GM18867 (cell line): ENCODE data around the gene QSOX2.

Source experiments
- ATAC-seq: cut with Tn5 transposase; IDR thresholded peaks from one replicate; pipeline ENCODE4 v1.9.1; 2021; ENCODE audit warnings: mild to moderate bottlenecking, moderate library complexity; ENCODE audit not compliant: unreplicated experiment

The QSOX2 gene

DNA sequence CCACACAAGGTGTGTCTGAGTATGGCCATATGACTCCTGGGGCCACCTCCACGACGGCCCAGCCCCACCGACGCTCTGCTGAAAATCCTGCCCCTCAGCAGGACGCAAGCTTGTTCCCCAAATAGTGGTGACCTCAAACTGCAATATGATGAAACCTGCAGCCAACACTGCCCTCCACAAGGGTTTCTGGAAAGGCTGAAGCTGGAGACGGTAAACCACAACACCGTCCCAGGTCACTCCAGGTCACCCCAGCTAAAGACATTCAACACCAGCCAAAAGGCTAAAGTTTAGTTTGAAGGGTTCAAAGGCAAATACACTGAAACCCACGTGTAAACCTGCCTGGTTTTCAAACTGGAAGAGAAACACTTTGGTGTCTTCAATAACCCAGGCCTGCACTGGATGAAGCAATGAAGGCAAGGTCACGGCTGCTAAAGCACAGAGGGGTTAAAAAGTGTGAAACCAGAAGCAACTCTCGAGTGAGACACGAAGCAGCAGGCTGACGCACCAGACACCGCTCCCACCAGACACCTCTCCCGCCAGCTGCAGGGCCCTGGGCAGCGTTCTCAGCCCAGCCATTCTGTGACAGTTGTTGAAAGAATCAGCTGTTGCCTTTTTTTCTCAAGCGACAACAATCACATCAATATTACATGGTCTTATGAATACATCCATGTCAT is 38.9 kb downstream of the QSOX2 start:
- no peak for ATAC-seq

DNA sequence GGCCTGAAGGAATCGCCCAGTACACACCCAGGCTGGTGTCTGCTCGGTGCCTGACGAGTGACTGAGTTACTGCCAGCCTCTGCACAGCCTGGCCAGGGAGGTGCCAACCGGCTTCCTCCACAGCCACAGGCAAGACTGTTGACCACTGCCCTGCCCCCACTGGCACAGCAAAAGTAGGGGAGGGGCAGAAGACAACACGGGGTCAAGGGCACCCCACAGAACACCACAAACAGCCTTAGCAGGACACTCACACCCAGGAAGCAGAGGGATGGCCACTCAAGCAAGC is 40.0 kb downstream of the QSOX2 start:
- no peak for ATAC-seq

DNA sequence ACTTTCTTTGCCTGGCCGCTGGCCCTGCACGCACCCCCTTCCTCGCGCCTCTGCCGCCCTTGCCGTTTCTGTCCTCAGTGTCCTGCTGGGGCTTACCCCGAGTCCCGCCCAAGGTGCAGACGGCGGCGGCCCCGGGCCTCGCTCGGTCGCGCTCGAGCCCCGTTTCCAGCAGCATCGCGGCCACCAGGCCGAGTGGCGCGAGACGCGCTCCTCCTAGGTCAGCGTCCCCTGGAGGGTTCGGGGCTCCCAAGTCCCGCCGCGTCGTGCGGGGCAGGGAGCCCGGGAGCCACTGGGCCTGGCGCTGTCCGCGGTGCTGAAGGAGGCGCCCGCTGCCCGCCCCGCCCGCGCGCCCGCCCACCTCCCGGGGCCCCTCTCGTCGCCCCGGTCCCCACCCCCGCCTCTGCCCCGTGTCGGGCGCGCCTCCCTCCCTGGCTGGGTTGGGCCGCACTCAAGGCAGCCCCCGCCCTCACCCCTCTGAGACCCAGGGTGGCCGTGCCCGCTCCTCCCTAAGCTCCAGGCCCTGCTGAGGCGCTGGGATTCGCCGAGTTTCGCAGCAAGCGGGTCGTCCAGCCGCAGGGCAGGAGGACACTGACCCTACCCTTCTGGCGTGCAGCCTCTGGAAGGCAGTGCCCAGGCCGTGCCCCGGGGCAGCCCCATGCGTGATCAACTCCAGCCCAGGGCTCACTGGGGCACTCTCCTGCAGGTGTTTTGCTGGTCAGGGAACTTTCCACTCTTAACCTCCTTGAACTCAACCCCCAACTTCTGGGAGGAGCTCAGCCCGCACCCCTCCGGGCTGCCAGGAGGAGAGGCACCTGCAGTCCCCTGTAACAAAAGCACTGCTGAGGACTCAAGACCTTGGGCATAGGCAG is 40.5 kb downstream of the QSOX2 start, which contains the start of gene LHX3:
Gene LHX3, minus strand, starts transcription at position 291 of the 869 bp plus-strand sequence. Its CDS starts 116 bp downstream, at position 175.
- no peak for ATAC-seq

DNA sequence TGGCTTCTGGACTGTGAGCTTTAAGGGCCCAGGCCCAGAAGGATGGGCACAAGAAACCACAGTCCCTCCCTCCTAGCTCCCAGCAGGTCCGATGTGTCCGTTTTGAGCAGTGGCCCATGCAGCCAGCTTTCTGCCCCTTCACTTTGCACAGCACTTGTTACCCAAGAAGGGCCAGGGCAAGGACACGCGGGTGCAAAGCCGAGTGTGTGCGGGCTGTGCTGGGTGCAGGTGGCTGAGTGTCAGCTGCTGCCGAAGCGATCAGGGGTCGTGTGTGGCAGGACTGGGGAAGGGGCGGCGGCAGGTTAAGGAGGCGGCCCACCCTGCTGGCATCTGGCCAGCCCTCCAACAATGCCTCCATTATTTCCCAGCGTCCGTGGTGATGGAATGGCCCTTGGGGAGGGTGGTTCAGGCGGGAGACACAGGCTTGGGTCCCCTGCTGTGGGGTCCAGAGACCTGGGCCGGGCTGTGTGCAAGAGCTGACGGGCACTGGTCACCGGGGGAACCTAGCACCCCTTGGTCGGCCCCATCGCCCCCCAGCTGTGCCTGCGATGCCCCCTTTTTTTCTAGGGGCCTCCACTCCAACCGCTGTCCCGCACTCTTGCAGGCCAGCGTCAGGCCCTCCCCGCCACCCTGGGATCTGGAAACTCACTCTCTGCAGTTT is 41.3 kb downstream of the QSOX2 start:
- ATAC-seq, result no peak

DNA sequence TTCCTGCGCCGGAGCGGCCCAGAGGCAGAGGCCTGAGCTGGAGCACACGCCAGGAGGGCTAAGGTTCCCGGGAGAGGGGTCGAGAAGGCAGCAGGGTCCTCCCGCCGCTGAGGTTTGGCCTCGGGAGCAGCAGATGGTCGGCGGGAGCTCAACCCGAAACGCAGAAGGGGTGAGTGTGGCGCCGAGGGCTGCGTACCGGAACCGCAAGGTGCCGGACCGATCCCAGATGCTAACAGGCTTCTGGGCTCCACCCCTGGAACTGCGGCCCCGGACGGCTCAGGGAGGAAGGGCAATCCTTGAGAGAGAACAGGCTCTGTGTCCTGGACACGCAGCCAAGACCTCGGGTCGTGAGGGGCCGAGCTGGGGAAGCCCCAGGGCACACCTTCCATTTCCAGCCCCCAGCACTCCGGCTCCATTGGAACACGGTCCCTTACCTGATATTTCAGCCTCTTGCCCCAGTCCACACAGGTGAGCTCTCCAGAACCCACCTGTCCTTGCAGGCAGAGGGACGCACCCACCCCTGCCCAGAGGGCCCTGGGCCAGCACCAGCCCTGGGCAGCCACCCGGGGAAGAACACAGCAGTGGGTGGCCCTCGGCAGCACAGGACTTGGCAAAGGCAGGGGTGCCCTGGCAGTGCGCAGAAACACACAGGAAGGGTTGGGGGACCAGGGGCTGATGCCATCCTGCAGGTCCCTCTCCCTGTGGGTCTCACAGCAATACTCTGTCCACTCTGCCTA is 42.0 kb downstream of the QSOX2 start:
- no peak for ATAC-seq

DNA sequence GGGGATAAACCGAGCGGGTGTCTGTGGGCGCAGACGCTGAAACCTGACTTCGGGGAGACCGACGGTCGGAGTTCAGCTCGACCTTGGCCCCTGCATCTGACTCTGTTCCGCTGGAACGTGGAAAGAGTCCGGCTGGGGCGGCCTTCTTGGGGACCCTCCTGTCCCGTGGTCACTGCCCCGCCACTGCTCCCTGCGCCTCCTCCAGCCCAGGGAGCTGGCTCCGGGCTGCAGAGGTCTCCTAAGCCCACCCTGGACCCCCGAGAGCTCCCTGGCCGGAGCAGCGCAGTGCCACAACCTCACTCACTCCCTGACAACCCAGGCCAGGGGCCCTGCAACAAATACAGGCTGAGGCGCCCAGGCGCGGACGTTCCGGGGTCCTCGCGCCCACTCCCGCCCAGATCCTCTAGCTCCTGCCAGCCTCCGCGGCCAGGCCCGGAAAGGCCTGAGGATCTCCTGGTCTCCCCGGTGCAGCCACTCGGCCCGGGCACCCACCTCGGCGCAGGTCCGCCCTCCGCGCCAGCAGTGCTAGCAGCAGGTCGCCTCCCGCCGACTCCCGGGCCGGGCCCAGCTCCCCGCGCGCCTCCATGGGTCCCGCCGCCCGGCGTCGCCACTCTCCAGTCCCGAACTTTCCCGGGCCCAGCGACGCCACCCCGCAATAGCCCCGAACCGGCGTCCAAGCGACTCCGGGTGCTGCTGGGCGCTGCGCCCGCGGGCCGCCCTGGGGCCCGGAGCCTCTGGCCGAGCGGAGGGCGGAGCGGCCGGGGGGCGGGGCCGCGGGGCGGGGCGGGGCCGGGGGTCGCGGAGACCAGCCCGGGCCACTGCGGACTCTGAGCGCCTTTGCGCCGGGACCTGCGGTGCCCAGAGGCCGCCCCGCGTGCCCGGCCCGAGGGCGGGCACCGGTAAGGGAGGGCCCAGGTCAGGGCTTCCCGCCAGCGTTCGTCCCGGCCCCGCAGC is 42.9 kb downstream of the QSOX2 start:
- no peak for ATAC-seq

DNA sequence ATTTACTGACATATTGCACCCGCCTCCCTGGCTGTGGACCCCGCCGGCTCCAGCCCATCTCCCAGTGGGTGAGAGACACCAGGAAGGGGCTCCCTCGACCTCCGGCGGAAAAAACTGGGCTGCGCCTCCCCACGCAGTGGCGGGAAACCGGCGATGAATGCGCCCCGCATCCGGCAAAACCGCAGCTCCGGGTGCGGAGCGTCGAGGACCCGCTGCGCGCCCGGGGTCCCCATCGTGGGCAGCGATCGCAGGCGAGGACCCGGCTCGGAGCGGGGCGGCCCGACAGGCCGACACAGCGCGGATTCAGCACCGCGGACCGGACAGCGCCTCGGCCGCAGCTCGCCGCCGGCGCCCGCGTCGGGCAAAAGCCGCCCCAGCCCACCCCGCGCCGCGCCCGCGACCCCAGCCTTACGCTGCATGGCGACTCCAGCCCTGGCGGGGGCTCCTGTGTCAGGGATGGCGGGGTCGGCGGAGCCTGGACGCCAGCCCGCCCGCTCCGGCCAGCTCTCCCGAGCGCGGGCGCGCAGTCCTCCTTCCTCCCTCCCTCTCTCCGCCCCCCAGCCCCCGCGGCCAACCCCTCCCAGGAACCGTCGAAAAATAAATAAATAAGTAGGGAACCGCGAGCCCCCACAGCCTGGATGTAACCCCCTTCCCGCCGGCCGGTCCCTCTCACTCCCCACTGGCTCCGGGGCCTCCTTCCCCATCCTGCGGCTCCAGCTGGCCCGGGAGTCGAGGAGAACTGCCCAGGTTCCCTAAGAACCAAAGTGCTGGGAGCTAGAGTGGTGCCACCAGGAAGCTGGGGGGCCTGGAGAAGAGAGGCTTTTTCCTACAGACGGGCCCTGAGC is 43.8 kb downstream of the QSOX2 start:
- ATAC-seq, result no peak

DNA sequence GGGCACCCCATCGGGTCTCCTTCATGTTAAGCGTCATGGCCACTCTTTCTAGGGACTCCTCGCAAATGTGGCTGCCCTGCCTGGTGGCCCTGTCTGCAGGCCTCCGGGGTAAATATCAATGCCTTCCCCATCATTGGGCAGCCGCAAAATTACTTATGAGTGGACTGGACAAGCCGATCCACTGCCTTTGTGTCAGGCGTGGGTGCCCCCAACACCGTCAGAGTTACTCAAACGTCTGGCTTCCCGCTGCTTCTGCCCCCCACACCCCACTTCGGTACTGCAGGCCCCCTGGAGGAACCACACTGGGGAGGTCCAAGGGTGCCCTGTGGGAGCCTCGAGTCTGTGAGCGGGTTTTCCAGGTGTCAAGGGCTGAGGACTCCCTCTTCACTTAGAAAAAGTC is 44.4 kb downstream of the QSOX2 start:
- no peak for ATAC-seq

DNA sequence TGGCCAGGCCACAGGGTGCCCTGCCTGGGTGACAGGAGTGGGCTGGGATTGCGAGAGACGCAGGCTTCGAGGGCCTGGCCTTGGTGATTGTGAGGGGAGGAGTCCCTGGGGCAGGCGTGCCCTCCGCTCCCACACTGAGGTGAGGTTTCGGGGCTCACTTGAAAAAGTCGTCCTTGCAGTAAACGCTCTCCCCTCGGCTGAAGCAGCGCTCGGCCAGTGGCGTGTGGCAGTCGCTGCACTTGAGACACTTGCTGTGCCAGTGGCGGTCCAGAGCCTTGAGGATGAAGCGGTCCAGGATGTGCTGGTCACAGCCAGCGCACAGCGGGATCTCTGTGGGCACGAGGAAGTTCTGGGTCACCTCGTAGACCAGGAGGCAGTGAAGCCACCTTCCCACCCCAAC is 45.2 kb downstream of the QSOX2 start:
- no peak for ATAC-seq

DNA sequence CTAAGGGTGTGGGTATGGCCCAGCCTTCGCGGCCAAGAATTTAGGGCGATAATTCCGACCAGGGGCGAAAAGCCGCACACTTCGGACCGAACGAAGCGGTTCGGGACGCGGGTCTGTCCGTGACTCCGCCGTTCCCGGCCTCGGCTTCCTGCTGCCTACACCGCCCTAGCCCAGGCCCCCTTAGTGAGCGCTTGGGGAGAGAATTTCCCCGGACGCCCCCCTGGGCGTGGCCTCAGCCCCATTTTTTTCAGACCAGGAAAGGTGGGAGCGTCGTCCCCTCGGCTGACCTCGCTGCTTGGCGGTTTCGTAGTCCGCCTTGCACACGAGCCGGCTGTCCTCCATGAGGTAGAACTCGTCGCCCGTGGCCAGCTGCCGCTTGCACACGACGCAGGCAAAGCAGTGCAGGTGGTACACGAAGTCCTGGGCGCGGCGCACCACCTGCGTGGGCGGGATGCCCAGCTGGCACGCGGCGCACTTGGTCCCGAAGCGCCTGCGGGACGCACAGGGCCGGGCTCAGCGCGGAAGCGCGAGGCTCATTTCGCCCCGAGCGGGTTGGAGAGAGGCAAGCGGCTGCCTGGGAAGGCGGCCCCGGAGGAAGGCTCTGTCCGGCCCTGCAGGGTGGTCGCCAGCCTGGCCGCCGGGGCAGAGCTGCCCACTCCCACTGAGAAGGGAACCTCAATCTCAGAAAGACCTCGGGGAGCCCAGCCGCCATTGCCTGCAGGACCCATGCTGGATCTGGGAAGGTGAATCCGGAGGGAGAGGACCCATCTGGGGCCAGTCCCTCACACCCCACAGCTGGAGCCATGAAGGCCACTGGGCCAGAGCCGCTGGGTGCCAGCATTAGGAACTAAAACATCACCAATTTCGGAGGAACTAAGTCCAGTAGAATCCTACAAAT is 46.0 kb downstream of the QSOX2 start:
- no peak for ATAC-seq

DNA sequence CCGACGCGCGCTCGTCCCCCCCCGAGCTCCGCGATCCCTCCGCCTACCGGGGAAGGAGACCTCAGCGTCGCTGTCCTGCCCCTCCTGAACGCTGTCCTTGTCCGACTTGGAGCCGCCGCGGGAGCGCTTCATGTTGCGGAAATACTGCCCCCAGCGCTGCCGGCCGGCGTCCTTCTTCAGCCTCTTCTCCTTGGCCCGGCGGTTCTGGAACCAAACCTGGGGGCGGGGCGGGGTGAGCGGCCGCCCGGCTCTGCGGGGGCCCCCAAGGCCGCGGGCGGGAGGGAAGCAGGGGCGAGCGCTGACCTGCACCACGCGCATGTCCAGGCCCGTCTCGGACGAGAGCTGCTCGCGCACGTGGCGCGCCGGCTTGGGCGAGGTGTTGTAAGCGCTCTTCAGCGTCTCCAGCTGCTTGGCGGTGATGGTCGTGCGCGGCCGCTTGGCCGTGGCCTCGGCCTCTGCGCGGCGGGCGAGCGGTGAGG is 47.0 kb downstream of the QSOX2 start:
- ATAC-seq, result no peak

DNA sequence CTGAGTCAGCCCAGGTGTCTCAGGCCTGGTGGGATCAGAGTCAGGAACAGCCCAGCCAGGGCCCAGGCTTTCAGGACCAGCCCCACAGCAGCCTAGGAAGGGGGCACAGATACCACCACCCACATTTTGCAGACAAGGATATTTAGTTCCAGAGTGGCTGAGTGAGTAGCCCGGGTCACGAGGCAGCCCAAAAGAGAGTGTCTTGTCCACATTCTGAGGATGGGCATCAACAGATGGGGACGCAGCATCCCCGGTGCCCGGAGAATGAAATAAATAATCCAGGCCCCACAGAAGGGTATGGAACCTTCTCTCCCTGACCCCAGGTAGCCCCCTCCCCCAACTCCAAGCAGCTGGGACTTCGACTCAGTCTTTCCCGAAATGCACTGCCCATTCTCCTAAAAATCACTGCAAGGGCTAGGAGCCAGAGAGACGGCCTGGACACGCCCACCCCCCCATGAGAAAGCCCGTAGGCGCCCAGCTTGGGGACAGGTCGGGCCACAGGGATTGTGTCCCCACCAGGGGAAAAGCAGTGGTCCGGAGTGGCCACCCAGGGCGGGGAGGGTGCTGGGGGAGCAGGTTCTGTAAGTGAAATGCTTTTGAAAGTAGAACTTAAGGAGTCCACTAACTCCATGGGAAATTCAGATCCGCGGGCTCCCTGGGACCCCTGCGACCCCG is 47.5 kb downstream of the QSOX2 start:
- ATAC-seq, result no peak

DNA sequence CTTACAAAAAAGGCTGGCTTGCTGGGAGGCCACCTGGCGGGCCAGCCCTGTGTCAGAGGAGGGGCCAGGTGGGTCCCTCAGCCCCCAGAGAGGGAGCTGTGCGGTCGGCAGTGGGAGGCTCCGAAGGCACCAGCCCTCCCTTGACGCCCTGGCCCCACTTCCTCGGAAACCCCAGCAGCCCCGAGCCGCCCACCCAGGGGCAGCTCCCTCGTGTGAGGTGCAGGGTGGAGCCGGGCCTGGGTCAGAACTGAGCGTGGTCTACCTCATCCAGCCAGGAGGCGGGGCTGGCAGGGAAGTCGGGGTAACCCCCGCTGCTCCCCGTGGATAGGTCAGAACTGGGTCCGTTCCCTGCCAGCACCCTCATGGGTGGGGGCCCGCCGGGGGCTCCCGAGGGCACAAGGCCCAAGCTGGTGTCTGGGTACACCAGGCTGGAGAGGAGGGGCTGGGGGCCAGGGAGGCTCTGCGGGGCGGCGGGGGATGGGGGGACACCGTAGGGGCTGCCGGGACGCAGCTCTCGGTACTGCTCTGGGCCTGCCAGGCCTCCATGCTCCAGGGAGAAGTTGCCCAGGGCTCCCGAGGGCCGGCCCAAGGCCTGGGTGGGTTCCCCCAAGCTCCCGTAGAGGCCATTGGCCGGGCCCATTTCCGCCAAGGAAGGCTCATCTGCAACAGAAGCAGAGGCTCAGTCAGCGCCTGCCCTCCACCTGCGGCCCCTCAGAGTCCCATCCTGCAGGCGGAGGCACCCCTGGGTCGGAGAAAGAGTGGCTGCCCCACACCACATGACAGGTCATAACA is 48.3 kb downstream of the QSOX2 start:
- ATAC-seq, result no peak

DNA sequence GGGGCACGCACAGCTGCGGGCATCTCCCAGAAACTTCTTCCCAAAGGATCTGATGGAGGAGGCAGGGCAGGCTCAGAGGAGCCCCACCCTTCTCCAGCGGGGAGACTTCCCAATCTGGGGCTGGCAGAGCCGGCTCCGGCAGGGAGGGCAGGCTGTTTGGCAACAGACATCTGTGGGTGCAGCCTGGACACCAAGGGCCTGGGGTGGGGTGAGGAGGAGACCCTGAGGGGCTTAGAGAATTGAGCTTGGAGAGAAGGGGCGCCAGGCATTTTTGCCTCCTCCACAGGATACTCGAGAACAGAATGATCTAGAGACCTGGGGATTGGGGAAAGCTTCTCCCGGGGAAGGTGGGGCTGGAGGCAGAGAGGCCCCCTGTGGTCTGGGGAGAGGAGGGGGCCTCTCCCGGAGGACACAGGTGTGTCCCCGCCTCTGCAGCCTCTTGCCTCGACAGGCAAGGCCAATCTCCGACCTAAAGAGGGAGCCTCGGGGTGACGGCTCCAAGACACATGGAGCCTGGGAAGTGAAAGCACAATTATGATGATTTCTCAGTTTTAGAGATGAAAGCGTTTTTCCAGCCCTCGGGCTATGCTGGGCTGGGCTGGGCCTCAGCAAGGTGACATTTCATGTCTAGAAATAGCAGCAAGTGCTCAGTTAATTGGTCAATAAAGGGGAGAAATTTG is 49.1 kb downstream of the QSOX2 start:
- no peak for ATAC-seq

DNA sequence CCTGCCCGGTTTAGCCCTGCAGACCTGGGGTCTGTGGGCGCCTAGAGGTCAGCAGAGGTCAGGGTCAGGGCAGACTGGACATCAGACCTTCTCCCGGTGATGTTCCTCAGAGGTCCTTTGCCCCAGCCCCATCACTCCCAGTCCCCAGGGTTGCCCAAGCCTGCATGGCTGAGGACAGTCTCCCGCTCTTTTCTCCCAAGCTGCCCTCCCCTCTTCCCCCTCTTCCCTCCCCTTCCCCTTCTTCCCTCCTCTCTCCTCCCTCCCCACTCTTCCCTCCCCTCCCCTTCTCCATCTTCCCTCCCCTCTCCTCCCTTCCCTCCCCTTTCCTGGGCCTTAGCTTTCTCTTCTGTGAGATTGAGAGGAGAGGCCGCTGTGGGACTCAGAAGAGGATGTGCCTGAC is 51.1 kb downstream of the QSOX2 start:
- ATAC-seq, result no peak

DNA sequence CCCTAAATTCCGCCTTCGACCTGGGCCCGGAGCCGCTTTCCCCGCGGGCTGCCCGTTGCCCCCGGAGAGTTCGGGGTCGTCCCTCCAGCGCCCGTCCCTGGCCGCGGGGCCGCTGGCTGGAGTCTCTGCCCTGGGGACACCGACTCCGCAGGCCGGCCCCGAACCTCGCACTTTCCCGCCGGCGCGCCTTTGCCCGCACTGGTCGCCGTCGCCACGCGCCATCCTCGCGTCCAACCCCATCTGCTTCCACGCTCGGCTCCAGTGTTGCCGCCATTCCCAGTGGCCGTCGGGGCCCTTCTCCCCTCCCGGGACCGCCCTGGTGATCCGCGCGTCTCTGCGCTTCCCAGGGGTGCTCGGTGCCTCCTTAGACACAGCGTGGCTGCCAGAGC is 51.7 kb downstream of the QSOX2 start:
- ATAC-seq, result no peak
